GM23338 (cell line): ENCODE measurements around the gene AATF.

Experiments used
- CTCF ChIP-seq, 2 experiments: fragments of 200-600 bp in 1 of 2; sonication (generic) in 1 of 2; conservative IDR thresholded peaks; 2 replicates each; pipeline versions ENCODE4 v1.5.1 to v1.6.1; 2016 to 2017; ENCODE audit warnings: antibody characterized with exemption in 2 of 2, low read depth in 2 of 2, mild to moderate bottlenecking in 2 of 2, moderate library complexity in 1 of 2
- ETS1 ChIP-seq: IDR thresholded peaks from 2 replicates; pipeline ENCODE4 v1.6.1; 2016; ENCODE audit warnings: antibody characterized with exemption
- EZH2 ChIP-seq: fragments of 200-600 bp; sonication (generic); IDR thresholded peaks from one replicate; pipeline ENCODE4 v1.8.0; 2017; ENCODE audit warnings: antibody characterized with exemption, mild to moderate bottlenecking, low read depth; ENCODE audit not compliant: unreplicated experiment
- NANOG ChIP-seq: IDR thresholded peaks from 2 replicates; pipeline ENCODE4 v1.6.1; 2016; ENCODE audit warnings: antibody characterized with exemption, borderline replicate concordance
- POLR2AphosphoS5 ChIP-seq: IDR thresholded peaks from 2 replicates; pipeline ENCODE4 v1.6.1; 2016; ENCODE audit warnings: antibody characterized with exemption, low read depth
- REST ChIP-seq: IDR thresholded peaks from one replicate; pipeline ENCODE4 v1.6.1; 2018; ENCODE audit warnings: antibody characterized with exemption; ENCODE audit not compliant: unreplicated experiment
- ZNF331 ChIP-seq: fragments of 250-450 bp; sonication (Bioruptor Pico); IDR thresholded peaks from 2 replicates; pipeline ENCODE4 v1.5.0; 2020; ENCODE audit warnings: low read depth, mild to moderate bottlenecking, moderate library complexity

GRCh38 chr17:37064956-37065355 is 116.2 kb downstream of the AATF start:
- TF ChIP-seq POLR2AphosphoS5, result no peak
- no peak for TF ChIP-seq EZH2
- TF ChIP-seq CTCF (conservative IDR thresholded peaks at IDR 0.05; ENCODE audit: low read depth in 2 of 2), result no peak
- no peak for TF ChIP-seq ETS1
- no peak for TF ChIP-seq REST
- TF ChIP-seq ZNF331, result no peak
- TF ChIP-seq NANOG, result no peak
